Sigmoid colon (tissue), 4 donors: ENCODE measurements around the gene ADARB1.

Experiments used
- CTCF ChIP-seq, 4 experiments: fragments of 450-650 bp in 3 of 4; fragments of 200-600 bp in 1 of 4; IDR thresholded peaks; one replicate each; pipeline ENCODE4 v1.5.1; 2016 to 2019; ENCODE audit warnings: antibody characterized with exemption in 4 of 4, mild to moderate bottlenecking in 3 of 4, moderate library complexity in 2 of 4
- EP300 ChIP-seq, 4 donors: sonication (generic); formaldehyde crosslinking; IDR thresholded peaks; one replicate each; pipeline ENCODE4 v1.6.1; 2017; ENCODE audit warnings: antibody characterized with exemption in 4 of 4
- POLR2A ChIP-seq, 2 donors: fragments of 450-650 bp; IDR thresholded peaks; one replicate each; pipeline ENCODE4 v1.6.1; 2016; ENCODE audit warnings: antibody characterized with exemption in 2 of 2, mild to moderate bottlenecking in 2 of 2, moderate library complexity in 2 of 2
- POLR2AphosphoS5 ChIP-seq, 4 donors: sonication (generic); formaldehyde crosslinking; IDR thresholded peaks; one replicate each; pipeline ENCODE4 v1.6.1; 2017; ENCODE audit warnings: antibody characterized with exemption in 4 of 4

DNA sequence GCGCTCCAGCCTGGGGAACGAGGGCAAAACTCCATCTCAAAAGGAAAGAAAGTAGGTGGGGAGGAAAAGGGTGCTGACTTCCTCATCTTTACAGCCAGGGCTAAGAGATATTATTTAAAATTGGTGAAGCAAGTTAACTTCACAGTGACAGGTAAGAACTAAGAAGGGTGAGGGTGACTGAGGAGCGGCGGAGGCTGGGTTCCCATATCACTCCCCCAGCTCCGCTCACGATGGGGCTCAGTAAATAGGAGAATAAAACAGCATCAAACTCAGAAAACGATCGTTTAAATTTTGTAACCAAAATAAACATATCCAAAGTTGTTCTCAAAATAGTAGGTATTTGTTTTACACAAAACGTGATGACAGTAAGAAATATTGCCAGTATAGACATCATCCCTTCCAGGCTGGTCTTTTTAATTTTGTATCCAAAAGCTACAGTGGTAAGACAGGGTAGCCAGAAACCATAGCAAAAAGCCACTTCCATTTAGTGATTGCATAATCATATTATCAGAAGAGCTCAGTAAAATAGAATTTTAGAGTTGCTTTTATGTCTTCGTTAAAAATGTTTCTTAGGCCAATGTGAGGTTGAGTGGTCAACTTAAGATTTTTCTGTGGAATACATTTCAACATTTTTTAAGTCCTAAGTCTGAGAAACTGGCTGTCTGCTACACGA, 26.2 kb upstream of the ADARB1 start:
- no peak for TF ChIP-seq CTCF (IDR thresholded peaks at IDR 0.05)
- no peak for TF ChIP-seq POLR2A (IDR thresholded peaks at IDR 0.05)
- no peak for TF ChIP-seq POLR2AphosphoS5 (IDR thresholded peaks at IDR 0.05)
- no peak for TF ChIP-seq EP300 (IDR thresholded peaks at IDR 0.05)
